Neural progenitor cell (in vitro differentiated cells): Measurements from ENCODE around the gene GPR142.

Experiments
- EZH2 ChIP-seq: fragments of 200-600 bp; sonication (generic); IDR thresholded peaks from 2 replicates; pipeline ENCODE4 v1.6.1; 2017; ENCODE audit warnings: antibody characterized with exemption, mild to moderate bottlenecking, moderate library complexity
- EZH2phosphoT487 ChIP-seq: fragments of 200-600 bp; sonication (generic); IDR thresholded peaks from 2 replicates; pipeline ENCODE4 v1.6.1; 2017; ENCODE audit warnings: antibody characterized with exemption
- TF ChIP-seq, protein P1 (sequence below): fragments of 200-600 bp; sonication (generic); IDR thresholded peaks from 2 replicates; pipeline ENCODE4 v1.5.1; 2017; ENCODE audit warnings: antibody characterized with exemption, mild to moderate bottlenecking

DNA sequence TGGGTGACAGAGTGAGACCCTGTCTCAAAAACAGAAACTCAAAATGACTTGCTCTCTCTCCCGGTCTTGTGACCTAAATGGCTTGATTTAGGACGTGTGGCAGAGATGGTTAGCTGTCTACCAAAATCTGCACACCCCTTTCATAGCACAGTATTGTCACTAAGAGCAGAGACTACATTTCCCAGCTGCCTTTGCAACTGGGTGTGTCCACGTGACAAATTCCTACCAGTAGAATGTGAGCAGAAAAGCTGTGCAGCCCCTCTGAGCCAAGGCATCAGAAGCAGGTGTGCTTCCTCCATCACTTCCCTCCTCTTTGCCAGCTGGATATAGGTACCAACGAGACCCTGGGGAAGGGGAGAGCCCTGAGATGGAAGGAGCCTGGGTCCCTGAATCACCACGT is 25.5 kb downstream of the GPR142 start:
- TF ChIP-seq, protein P1, sequence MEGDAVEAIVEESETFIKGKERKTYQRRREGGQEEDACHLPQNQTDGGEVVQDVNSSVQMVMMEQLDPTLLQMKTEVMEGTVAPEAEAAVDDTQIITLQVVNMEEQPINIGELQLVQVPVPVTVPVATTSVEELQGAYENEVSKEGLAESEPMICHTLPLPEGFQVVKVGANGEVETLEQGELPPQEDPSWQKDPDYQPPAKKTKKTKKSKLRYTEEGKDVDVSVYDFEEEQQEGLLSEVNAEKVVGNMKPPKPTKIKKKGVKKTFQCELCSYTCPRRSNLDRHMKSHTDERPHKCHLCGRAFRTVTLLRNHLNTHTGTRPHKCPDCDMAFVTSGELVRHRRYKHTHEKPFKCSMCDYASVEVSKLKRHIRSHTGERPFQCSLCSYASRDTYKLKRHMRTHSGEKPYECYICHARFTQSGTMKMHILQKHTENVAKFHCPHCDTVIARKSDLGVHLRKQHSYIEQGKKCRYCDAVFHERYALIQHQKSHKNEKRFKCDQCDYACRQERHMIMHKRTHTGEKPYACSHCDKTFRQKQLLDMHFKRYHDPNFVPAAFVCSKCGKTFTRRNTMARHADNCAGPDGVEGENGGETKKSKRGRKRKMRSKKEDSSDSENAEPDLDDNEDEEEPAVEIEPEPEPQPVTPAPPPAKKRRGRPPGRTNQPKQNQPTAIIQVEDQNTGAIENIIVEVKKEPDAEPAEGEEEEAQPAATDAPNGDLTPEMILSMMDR: no peak
- TF ChIP-seq EZH2 (no peak), EZH2phosphoT487 (no peak)
